Measurements from ENCODE around the gene SND1.

SND1 gene

DNA sequence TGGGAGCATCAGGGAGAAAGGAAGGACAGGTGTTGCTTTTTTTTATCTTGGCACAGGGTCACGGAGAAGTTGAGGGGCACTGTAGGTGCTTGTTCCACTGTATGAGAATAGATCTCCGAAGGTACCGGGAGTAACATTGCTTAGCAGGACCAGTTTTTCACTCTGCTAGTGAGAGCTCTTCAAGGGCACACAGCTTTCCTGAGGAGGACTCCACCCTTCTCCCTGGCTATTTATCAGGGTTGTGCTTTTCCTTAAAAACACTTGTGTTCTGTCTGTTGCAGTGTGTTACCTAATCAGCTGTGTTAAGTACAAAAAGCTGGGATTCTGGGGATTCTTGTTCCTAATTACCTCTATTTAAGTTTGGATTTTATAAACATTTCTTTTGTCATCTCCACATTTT, 160.5 kb downstream of the SND1 start:
- no peaks in the 10 kb centered on the region for H3K4me1 ChIP-seq (ENCODE audit: control insufficient read depth, low read length)
- H4K20me1 ChIP-seq (ENCODE audit: control insufficient read depth, insufficient read depth, low read depth, low read length), result peaks cover 10% of the 10 kb centered on the region; the same call in 1 of the 2 replicates
- peaks cover 41% of the 10 kb centered on the region for H3K36me3 ChIP-seq (ENCODE audit: control insufficient read depth, low read length)
- no peaks in the 10 kb centered on the region for H3K9me3 ChIP-seq (ENCODE audit: control insufficient read depth, insufficient read depth, low read length)
- H3K4me3 ChIP-seq (ENCODE audit: low read length), result no peak overlapping the region
- peaks cover 69% of the 10 kb centered on the region for H3K79me2 ChIP-seq (ENCODE audit: control insufficient read depth, low read length)
- no peaks in the 10 kb centered on the region for H3K27me3 ChIP-seq (ENCODE audit: control insufficient read depth, low read length)
- TF ChIP-seq EZH2phosphoT487 (IDR thresholded peaks at IDR 0.05; ENCODE audit: borderline replicate concordance, low read length), result no peak
- no peak for TF ChIP-seq CTCF (IDR thresholded peaks at IDR 0.05; ENCODE audit: low read depth, low read length, poor library complexity, severe bottlenecking)
- no peaks in the 10 kb centered on the region for H3F3A ChIP-seq (ENCODE audit: control insufficient read depth, insufficient read depth)
- H3K4me2 ChIP-seq (ENCODE audit: low read length), result no peak overlapping the region
- no peaks in the 10 kb centered on the region for H3K9me2 ChIP-seq (replicated peaks; ENCODE audit: control insufficient read depth, low read length)
- H3K27ac ChIP-seq (ENCODE audit: low read depth, low read length), result no peak overlapping the region

DNA sequence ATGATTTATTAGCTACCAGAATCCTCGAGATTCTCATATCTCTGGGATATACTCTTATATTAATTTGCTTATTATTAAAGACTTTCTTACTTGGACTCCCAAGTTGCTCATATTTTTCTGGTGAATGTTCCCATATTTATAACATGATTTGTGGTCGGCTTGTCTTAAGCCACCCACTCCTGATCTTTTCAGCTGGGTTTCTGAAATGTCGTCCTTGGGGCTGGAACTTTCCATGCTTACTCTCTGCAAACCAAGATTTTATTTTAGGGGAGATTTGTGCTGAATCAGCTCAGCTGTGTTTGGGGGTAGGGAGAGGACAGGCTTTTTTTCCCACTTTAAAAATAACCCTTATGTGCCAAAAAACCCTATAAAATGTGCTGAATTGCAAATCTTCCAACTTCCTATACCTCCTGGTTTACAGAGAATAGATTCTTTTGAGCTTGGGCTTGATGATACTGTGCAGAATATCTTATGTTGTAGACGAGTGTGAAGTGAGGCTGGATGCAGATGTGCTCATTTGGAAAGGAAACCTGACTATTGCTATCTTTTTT, 162.1 kb downstream of the SND1 start:
- Histone ChIP-seq H3K27ac (ENCODE audit: low read depth, low read length) (no peak overlapping the region), H3K27me3 (ENCODE audit: control insufficient read depth, low read length) (no peaks in the 10 kb centered on the region), H3K36me3 (ENCODE audit: control insufficient read depth, low read length) (peaks cover 30% of the 10 kb centered on the region), H3K9me3 (ENCODE audit: control insufficient read depth, insufficient read depth, low read length) (no peaks in the 10 kb centered on the region), H4K20me1 (ENCODE audit: control insufficient read depth, insufficient read depth, low read depth, low read length) (peaks cover 8% of the 10 kb centered on the region; the same call in 1 of the 2 replicates), H3K9me2 (replicated peaks; ENCODE audit: control insufficient read depth, low read length) (no peaks in the 10 kb centered on the region), H3K4me1 (ENCODE audit: control insufficient read depth, low read length) (no peaks in the 10 kb centered on the region), H3K4me2 (ENCODE audit: low read length) (no peak overlapping the region), H3K79me2 (ENCODE audit: control insufficient read depth, low read length) (peaks cover 74% of the 10 kb centered on the region), H3F3A (ENCODE audit: control insufficient read depth, insufficient read depth) (no peaks in the 10 kb centered on the region), H3K4me3 (ENCODE audit: low read length) (no peak overlapping the region)
- TF ChIP-seq CTCF (IDR thresholded peaks at IDR 0.05; ENCODE audit: low read depth, low read length, poor library complexity, severe bottlenecking) (no peak), EZH2phosphoT487 (IDR thresholded peaks at IDR 0.05; ENCODE audit: borderline replicate concordance, low read length) (no peak)

DNA sequence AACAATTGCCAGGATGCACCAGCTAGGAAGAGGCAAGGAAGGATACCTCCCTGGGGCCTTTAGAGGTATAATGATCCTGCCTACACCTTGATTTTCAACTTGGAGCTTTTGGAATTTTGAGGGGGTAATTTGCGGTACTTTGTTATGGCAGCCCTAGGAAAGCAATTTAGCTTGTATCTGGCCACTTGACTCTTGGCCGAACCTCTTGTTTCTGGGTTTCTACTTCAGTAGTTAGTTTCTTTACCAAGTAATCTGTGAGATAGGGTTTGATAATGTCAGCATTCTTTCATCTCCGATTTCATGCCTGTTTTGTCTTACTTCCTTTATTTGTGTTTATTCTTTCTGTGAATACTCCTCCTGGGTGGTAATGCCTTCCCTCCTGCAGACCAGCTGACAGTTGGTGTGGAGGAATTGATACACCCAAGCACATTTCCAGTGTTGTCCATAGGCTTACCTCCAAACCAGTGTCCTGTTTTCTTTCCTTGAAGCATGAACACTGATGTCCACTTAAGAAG, 163.7 kb downstream of the SND1 start:
- TF ChIP-seq EZH2phosphoT487 (IDR thresholded peaks at IDR 0.05; ENCODE audit: borderline replicate concordance, low read length) (no peak), CTCF (IDR thresholded peaks at IDR 0.05; ENCODE audit: low read depth, low read length, poor library complexity, severe bottlenecking) (no peak)
- no peaks in the 10 kb centered on the region for H3K9me3 ChIP-seq (ENCODE audit: control insufficient read depth, insufficient read depth, low read length)
- H3K4me1 ChIP-seq (ENCODE audit: control insufficient read depth, low read length), result peaks cover 4% of the 10 kb centered on the region; the same call in 1 of the 2 replicates
- peaks cover 6% of the 10 kb centered on the region for H4K20me1 ChIP-seq (ENCODE audit: control insufficient read depth, insufficient read depth, low read depth, low read length)
- H3K79me2 ChIP-seq (ENCODE audit: control insufficient read depth, low read length), result peaks cover 72% of the 10 kb centered on the region
- H3K27ac ChIP-seq (ENCODE audit: low read depth, low read length), result no peak overlapping the region
- no peaks in the 10 kb centered on the region for H3K9me2 ChIP-seq (replicated peaks; ENCODE audit: control insufficient read depth, low read length)
- H3F3A ChIP-seq (ENCODE audit: control insufficient read depth, insufficient read depth), result no peaks in the 10 kb centered on the region
- H3K4me3 ChIP-seq (ENCODE audit: low read length), result no peak overlapping the region
- H3K36me3 ChIP-seq (ENCODE audit: control insufficient read depth, low read length), result peaks cover 30% of the 10 kb centered on the region
- no peaks in the 10 kb centered on the region for H3K27me3 ChIP-seq (ENCODE audit: control insufficient read depth, low read length)
- no peak overlapping the region for H3K4me2 ChIP-seq (ENCODE audit: low read length)
